Liver (tissue), 9 donors: Measurements from ENCODE around the gene THSD7B. TPM values are rescaled to one million over a fixed set of nuclear protein-coding genes. Genes with fewer than 3 reads are reported as not detected.

Experiments
- DNase-seq: peaks from one replicate; pipeline ENCODE4 v3.0.0-alpha.2; 2017; ENCODE audit warnings: low spot score
- H3K27ac ChIP-seq, 2 donors: one replicate each; pipeline ENCODE4 v1.7.0; 2013; ENCODE audit warnings: inconsistent platforms in 2 of 2, low read length in 2 of 2, control low read depth in 1 of 2, low read depth in 1 of 2, mild to moderate bottlenecking in 1 of 2
- H3K27me3 ChIP-seq, 4 donors: one replicate each; pipeline versions ENCODE4 v1.6.1 to v1.7.0; 2013; ENCODE audit warnings: low read length in 3 of 4, inconsistent platforms in 1 of 4, mild to moderate bottlenecking in 1 of 4, moderate library complexity in 1 of 4; ENCODE audit not compliant: control insufficient read depth in 4 of 4, insufficient read depth in 4 of 4
- H3K36me3 ChIP-seq, 4 donors: one replicate each; pipeline versions ENCODE4 v1.6.1 to v1.7.0; 2013; ENCODE audit warnings: low read length in 3 of 4, mild to moderate bottlenecking in 3 of 4, low read depth in 1 of 4, moderate library complexity in 1 of 4; ENCODE audit not compliant: control insufficient read depth in 4 of 4, insufficient read depth in 3 of 4
- H3K4me1 ChIP-seq, 4 donors: one replicate each; pipeline versions ENCODE4 v1.6.1 to v1.7.0; 2013; ENCODE audit warnings: low read length in 3 of 4, mild to moderate bottlenecking in 3 of 4, moderate library complexity in 1 of 4; ENCODE audit not compliant: control insufficient read depth in 4 of 4, insufficient read depth in 4 of 4
- H3K4me3 ChIP-seq, 3 donors: one replicate each; pipeline versions ENCODE4 v1.6.1 to v1.7.0; 2013; ENCODE audit warnings: low read length in 3 of 3, control low read depth in 1 of 3, low read depth in 1 of 3, mild to moderate bottlenecking in 1 of 3
- H3K9ac ChIP-seq, 2 donors: one replicate each; pipeline ENCODE4 v1.7.0; 2013; ENCODE audit warnings: low read length in 2 of 2, mild to moderate bottlenecking in 2 of 2, moderate library complexity in 2 of 2, control low read depth in 1 of 2, low read depth in 1 of 2
- H3K9me3 ChIP-seq, 4 donors: one replicate each; pipeline versions ENCODE4 v1.6.1 to v1.7.0; 2013; ENCODE audit warnings: low read length in 3 of 4; ENCODE audit not compliant: control insufficient read depth in 4 of 4
- CTCF ChIP-seq: fragments of 150-350 bp; IDR thresholded peaks from 2 replicates; pipeline ENCODE4 v1.5.1; 2017; ENCODE audit warnings: improper control_type of control experiment, low read depth, low read length; ENCODE audit not compliant: missing input control
- EGR1 ChIP-seq, 2 donors: IDR thresholded peaks; 2 replicates each; pipeline ENCODE4 v1.6.1; 2016 to 2018; ENCODE audit warnings: antibody characterized with exemption in 2 of 2, low read depth in 2 of 2
- FOXA2 ChIP-seq: IDR thresholded peaks from 2 replicates; pipeline ENCODE4 v1.6.1; 2016; ENCODE audit warnings: antibody characterized with exemption
- GABPA ChIP-seq, 2 donors: IDR thresholded peaks in 1 of 2; conservative IDR thresholded peaks in 1 of 2; 2 replicates each; pipeline ENCODE4 v1.6.1; 2016; ENCODE audit warnings: antibody characterized with exemption in 2 of 2, mild to moderate bottlenecking in 1 of 2, moderate library complexity in 1 of 2
- HNF4A ChIP-seq, 2 donors: conservative IDR thresholded peaks; 2 replicates each; pipeline ENCODE4 v1.6.1; 2016; ENCODE audit warnings: antibody characterized with exemption in 2 of 2, mild to moderate bottlenecking in 2 of 2
- HNF4G ChIP-seq: IDR thresholded peaks from 2 replicates; pipeline ENCODE4 v1.6.1; 2016; ENCODE audit warnings: antibody characterized with exemption
- MAX ChIP-seq: IDR thresholded peaks from 2 replicates; pipeline ENCODE4 v1.6.1; 2016; ENCODE audit warnings: antibody characterized with exemption
- RAD21 ChIP-seq, 2 donors: IDR thresholded peaks; 2 replicates each; pipeline ENCODE4 v1.6.1; 2016; ENCODE audit warnings: antibody characterized with exemption in 2 of 2, mild to moderate bottlenecking in 2 of 2
- REST ChIP-seq: IDR thresholded peaks from 2 replicates; pipeline ENCODE4 v1.6.1; 2016; ENCODE audit warnings: antibody characterized with exemption, mild to moderate bottlenecking
- TAF1 ChIP-seq: conservative IDR thresholded peaks from 2 replicates; pipeline ENCODE4 v1.6.1; 2016; ENCODE audit warnings: antibody characterized with exemption, mild to moderate bottlenecking
- YY1 ChIP-seq: IDR thresholded peaks from 2 replicates; pipeline ENCODE4 v1.6.1; 2016; ENCODE audit warnings: antibody characterized with exemption, mild to moderate bottlenecking
- ZBTB33 ChIP-seq: IDR thresholded peaks from 2 replicates; pipeline ENCODE4 v1.6.1; 2016; ENCODE audit warnings: antibody characterized with exemption
- polyA plus RNA-seq, 2 donors: library from polyadenylated mRNA; stranded (reverse) in 1 of 2; unstranded in 1 of 2; fragments of 200-250 nt in 1 of 2; fragments of >200 nt in 1 of 2; fragmentation: Nextera tagmentation in 1 of 2; extraction: Ambion mirVana in 1 of 2; gene quantifications; one replicate each; pipeline versions ENCODE4 v1.2.1 to v1.2.3, GENCODE V29; 2013 to 2015
- total RNA-seq, 2 donors: library from RNA; depleted of rRNA; stranded (reverse); fragments of >200 nt; gene quantifications; one replicate each; pipeline ENCODE4 v1.2.3, GENCODE V29; 2014
- donor health status: healthy.
- donor health status: healthy.
- donor health status: healthy.
- donor health status: healthy.
- donor health status: healthy.

The THSD7B gene
- total and polyA plus RNA-seq, 4 donors: 0.01 to 0.75 (median 0.42) TPM; not detected in 1

GRCh38 chr2:137005210-137005609, 239.9 kb downstream of the THSD7B start (continued):
- TF ChIP-seq CTCF (no peak), HNF4A (conservative IDR thresholded peaks at IDR 0.05) (no peak), HNF4G (no peak), FOXA2 (no peak), REST (no peak), RAD21 (IDR thresholded peaks at IDR 0.05) (no peak), YY1 (no peak), MAX (no peak)

GRCh38 chr2:137007938-137008337, 242.6 kb downstream of the THSD7B start:
- Histone ChIP-seq H3K9me3 (no peaks in the 10 kb centered on the region), H3K27me3 (no peaks in the 10 kb centered on the region), H3K27ac (no peak overlapping the region), H3K36me3 (no peaks in the 10 kb centered on the region), H3K4me3 (no peak overlapping the region), H3K9ac (no peak overlapping the region), H3K4me1 (no peaks in the 10 kb centered on the region)
- TF ChIP-seq YY1 (no peak), HNF4G (no peak), CTCF (no peak), EGR1 (IDR thresholded peaks at IDR 0.05; ENCODE audit: low read depth in 2 of 2) (no peak), HNF4A (conservative IDR thresholded peaks at IDR 0.05) (no peak), ZBTB33 (no peak), TAF1 (no peak), GABPA (IDR thresholded peaks at IDR 0.05 in 1 of 2, conservative IDR thresholded peaks at IDR 0.05 in 1 of 2) (no peak), FOXA2 (no peak)
- DNase-seq: no peak
